HG02938 (cell line): ENCODE data around the gene TSC22D2.

Experiments used
- ATAC-seq: cut with Tn5 transposase; IDR thresholded peaks from one replicate; pipeline ENCODE4 v1.9.1; 2021; ENCODE audit warnings: mild to moderate bottlenecking, moderate library complexity; ENCODE audit not compliant: unreplicated experiment

TSC22D2 gene

DNA sequence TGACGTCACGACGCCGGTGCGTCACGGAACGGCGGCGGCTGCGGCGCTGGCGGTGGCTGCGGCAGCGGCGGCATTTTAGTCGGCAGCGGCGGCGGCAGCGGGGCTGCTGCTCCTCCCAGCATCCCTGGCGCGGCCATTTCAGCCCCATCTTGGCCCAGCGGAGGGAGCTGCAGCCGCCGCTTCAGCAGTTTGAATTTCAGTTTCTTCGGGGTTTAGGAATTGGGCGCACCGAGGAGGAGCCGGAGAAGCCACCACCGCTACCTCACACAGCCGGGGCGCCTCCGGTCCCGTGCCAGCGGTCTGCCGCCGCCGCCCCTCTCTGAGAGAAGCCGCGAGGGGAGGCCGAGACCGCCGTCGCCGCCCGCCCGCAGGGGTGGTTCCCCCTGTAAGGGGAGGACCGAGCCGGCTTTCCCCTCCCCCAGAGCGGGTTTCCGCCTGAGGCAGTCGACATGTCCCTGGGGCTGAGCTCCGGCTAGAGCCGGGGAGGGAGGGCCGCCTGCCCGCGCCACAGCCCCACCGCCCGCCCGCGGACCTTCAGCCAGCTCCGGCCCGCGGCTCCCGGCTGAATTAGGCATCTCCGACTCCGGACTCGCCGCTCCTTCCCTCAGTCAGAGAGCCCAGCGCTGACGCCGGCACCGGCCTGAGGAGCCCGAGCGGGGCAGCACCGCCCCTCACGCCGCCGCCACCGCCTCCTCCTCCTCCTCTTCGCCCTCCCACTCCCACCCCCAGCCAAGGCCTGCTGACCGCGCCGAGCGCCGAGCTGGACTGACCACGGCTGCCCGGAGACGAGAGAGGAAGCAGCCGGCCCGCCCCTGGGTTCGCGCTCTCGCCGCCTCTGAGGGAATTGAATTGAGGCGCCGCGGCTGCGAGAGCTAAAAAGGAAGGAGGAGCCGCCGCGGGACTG, at the start of gene TSC22D2:
Gene TSC22D2, plus strand, starts transcription at position 78 of the 904 bp plus-strand sequence. CDS start 1,053 bp downstream, outside the sequence.
- peak; percentile 59 for ATAC-seq

DNA sequence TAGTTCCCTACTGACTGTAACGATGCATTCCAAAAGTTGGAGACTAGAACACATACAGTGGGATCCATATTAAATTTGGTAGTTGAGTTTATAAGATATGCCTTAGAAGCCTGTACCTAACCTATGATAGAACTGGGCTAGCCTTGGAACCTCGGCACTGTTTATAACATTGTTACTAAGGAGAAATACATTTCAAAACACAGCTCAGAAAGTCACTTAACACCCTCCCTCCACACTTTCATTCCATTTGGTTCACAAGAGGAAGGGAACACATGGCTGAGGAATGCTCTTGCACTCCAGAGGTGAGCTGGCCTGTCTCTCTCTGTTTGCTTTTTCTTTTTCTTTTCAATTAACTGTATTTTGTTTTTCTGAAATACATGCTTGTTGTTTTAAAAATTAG, 48.7 kb upstream of the TSC22D2 start:
- ATAC-seq: no peak

DNA sequence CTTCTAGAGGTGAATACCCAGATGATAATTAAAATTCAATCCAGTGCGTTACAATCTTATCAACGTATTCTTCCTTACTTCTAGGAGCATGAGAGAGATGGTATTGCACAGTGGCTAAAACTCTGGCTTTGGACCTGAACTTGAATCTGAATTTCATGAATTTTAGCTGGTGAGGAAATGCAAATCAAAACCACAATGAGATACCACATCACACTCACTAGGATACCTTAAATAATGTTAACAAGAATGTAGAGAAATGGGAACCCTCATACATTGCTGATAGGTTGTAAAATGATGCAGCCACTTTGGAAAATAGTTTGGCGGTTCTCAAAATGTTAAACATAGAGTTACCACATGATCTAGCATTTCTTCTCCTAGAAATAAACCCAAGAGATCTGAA, 47.1 kb upstream of the TSC22D2 start:
- ATAC-seq: no peak

DNA sequence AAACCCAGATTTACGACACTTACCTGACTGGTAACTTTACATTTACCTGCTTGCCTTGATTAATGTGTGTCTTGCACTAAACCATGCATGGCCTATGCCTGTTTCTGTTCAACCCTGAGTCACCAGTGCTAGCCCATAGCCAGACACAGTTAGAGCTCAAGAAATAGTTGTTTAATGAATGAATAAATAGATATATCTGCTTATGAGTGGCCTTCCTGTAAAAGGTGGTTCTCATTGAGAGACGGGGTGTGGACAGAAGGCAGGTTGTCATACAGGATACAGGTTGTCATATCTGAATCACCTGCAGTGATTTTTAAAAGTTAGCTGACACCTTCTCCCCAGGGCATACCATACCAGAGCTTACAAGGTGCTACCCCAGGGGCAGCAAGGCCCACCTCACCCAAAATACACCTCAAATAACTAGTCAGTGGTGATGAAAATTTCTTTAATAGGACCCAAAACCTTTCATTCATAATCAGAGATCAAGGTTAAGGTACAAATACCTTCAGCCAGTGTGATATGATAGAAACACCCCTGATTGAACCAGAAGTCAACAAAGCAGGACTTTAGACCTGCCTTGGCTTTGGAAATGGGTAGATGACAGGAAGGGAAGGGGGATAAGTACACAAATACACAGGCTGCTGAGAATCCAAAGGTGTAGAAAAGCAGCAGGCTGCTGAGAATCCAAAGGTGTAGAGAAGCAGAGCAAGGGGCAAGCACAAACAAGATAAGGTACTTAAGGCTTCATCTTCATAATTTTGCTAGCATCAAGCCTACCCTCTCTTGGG, 45.4 kb upstream of the TSC22D2 start:
- ATAC-seq: no peak

DNA sequence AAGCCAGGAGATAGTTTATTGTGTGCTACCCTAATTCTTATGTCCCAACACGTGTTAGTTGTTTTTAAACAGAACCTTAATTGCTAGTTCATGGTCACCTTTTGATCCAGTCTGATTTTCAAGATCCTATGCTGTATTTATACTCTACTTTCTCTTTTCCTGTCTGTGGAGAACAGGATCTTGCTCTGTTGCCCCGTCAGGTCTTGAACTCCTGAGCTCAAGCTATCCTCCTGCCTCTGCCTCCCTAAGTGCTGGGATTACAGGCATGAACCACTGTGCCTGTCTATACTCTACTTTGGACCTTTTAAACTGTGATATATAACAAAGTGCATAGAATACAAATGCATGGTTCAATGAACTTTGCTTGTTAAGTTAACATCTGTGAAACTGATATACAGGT, 44.7 kb upstream of the TSC22D2 start:
- no peak for ATAC-seq

DNA sequence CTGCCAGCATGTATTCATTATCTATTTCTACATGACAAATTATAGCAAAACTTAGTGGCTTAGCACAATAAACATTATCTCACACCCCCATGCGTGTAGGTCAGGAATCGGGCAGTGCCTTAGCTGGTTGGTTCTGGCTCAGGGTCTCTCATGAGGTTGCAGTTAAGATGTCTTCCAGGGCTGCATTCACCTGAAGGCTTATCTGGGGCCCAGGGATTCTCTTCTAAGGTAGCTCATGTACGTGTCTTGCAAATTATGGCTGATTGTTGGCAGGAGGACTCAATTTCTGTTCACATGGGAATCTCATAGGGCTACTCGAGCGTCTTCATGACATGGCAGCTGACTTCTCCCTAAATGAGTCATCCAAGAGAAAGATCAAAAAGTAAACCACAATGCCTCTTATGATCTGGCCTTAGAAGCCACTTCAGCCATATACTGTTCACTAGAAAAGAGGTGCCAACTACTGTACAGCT, 42.9 kb upstream of the TSC22D2 start:
- ATAC-seq: no peak

DNA sequence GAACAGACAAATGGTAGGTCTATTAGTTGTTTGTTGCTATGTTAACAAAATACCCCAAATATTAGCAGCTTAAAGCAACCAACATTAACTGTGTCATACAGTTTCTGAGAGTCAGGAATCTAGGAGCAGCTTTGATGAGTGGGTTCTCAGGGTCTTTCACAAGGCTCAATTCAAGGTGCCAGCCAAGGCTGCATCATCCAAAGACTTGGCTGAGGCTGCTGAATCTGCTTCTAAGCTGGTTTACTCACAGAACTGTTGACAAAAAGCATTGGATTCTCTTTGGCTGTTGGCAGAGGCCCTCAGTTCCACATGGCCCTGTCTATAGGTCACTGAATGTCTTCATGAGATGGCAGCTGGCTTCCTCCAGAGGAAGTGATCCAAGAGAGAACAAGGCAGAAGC, 40.3 kb upstream of the TSC22D2 start:
- no peak for ATAC-seq

DNA sequence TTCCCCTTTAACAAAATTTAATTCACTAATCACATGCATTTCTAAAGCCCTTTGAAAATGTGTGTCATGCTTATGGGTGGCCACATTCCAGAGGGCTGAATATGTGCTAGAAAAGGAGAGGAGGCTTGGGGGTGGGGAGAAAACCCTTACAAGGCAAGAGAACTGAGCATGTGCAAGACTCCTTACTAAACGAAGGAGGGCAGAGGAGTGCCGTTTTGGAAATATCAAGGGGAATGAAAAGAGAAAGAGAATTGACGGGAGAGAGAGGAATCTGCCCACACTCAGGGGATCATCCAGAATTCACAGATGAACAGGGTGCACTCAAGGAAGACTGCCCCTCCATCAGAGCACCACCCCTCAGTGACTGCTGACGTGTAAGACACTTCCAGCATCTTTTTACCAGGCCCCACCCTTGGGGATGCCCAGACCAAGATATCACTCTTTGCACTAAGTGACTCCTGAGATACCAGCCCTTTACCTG, 37.9 kb upstream of the TSC22D2 start:
- ATAC-seq: no peak

DNA sequence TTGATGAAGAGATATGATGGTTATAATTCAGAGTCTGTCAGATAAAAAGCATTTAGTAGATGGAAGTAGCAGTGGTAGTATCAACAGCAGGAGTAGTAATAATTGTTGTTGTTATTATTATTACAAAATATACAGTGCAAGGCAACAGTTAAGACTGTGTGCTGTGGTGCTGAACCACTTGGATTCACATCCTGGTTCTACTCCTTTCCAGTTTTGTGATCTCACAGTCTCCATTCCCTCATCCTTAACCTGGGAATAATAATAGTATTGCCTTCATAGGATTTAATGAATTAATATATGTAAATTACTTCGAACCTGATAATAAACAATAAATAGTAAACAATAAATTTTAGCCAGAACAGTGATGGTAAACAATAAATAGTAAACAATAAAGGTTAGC, 37.1 kb upstream of the TSC22D2 start:
- ATAC-seq: no peak

DNA sequence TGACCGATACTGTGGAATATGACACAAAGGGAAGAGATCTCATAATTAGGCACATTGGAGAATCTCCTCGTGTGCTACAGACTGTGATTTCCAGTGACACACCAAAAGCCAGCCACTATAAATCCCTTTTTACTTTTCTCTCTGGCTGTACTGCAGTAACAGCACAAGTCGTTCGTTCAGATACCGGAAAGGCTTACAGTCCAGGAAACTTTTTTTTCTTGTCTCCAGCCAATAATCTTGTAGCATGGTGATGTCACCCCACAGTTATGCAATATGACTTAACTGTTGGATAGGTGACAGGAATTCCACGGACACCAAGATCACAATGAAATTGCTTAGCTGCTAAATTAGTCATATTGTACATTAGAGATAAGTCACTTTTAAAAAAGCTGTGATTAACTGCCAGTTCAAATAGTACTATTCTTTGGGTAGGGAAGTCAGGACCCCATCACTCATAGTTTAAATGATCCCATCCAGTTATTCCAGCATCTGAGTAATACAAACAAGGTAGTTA, 36.3 kb upstream of the TSC22D2 start:
- no peak for ATAC-seq

DNA sequence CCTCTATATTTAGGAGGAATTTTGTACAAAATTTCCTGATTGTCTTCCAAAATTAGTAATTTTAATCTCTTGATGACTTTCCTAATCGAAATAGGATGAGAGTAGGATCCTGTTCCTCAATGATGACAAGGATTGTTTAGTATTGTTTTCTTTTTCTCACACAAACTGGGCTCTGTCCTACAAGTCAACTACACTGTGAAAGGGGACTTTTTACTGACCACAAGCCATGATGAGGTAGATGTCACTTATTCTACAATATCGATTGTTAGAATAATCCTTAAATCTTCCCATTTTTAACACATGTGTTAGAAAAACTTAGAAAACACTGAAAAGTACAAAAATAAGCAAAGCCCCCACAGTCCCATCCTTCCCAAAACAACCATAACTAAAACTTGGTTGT, 35.8 kb upstream of the TSC22D2 start:
- ATAC-seq: no peak

DNA sequence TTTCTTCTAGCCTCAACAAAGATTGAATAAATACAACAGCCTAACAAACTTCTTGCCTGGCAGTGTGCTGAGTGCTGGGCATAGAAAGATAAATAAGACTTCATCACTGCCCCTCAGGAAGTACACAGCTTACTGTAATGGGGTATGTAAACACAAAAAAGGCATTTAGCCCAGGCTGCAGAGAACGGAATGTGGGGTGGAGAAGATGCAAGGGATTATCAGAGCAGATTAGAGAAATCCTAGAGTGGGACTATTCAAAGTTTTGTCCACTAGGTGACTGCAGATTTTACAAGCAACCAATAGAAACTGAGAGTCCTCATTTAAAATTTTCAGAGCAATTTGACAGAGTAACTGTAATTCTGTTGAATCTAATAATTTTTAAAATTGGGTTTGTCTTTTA, 35.4 kb upstream of the TSC22D2 start:
- peak; percentile 74 for ATAC-seq

DNA sequence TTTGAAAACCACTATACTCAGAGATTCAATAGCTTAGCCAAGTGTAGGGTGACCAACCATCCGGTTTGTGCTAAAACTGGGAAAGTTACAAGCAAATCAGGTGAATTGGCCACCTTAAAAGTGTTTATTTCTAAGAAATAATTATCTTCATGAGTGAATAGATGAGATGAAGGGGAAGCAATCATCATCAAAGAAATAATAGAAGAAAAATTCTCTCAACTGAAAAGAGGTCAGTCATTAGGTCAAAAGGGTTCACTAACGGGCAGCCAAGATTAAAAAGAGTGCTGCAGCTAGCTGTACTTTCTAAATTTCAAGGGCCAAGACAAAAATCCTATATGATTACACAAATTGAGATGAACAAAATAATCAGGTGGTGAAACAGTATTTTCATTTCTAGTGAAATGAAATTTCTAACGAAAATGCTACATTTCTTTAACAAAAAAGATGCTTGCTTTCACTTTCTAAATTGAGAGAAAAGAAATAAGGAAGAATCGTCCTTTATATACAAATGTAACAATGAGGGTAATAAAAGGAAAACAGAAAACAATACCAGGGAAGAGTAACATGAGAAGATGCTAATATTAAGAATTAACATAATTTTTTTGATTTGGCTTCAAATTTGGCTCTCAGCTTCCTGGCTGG, 34.7 kb upstream of the TSC22D2 start:
- no peak for ATAC-seq

DNA sequence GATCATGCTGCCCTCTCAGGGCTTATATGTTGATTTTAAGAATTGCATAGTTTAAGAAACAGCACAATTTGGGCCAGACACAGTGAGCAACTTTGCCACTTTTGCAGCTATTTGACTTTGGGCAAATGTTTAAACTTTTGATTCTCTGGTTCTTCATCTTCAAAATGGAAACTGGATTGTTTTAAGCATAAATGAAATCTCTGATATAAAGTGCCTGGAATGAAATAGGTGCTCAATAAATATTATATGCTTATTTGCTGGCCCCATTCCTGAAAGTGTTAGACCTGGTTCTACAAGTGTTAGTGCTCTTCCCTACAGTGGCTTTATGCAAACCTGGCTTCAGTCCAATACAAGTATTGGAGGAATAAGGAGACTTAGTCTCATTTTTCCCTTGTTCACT, 33.1 kb upstream of the TSC22D2 start:
- no peak for ATAC-seq

DNA sequence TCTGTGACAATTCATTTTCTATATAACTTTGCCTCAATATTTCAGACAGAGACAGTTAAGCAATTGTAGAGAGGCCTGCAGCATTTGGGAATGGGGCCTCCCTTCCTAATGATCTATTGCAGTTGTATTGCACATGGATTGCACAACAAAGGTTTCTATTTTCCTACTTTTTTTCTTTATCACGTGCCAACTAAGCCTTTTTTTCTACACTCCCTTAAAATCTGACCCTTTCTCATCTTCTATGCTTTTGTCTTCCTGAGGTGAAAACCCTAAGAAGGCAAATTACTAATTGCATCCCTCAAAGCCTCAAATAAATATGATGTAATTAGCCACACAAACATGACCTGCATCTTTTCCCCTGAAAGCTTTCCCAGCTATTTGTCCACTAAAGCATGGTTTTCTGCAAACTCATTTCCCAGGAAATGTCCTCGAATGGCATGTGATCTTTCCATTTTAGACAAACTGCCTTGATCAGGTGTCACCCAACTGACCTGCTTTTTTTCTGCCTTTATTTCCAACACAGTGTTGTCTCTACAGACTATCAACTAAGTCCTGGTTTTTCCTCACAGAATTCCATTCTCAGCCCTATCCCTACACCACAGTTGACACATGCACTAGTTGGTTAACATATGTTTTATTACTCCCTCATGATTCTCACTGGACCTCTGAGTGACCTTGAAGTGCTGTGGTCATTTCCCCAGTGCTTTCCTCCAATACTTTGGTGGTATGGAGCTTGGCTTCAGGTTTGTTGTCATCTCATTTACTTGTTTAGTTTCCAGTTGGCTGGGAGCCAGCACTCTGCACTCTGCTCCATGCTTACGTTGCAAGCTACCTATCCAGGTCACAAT, 31.9 kb upstream of the TSC22D2 start:
- ATAC-seq: no peak

DNA sequence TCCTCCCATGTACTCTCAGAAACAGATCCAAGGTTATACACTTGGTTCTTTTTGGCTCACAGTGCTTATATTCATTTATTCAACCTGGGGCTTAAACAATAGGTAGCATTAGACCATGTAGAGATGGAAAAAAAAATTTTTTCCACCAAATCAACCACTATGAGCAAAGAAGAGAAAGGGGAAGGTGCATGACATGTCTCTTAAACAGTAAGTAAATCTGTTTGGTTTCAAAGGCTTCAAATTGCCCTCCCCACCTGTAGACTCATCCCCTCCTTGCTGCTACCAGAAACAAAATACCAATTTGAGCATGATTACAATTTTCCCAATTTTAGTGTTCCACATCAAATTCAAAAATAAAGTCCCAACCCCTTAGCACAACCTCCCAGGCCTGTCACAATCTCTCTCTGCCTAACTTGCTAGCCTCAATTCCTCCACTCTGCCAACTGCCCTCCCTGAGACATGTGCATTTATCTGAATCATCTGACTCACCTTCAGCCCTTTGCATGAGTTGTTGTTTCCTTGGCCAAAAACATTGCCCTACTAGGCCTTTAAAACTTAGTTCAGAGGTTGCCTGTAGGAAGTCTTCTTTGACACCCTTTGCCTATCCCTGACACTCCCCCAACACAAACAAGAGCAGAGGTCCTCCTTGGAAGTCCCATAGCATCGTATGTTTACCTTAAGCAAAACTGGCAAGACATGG, 30.3 kb upstream of the TSC22D2 start:
- no peak for ATAC-seq

DNA sequence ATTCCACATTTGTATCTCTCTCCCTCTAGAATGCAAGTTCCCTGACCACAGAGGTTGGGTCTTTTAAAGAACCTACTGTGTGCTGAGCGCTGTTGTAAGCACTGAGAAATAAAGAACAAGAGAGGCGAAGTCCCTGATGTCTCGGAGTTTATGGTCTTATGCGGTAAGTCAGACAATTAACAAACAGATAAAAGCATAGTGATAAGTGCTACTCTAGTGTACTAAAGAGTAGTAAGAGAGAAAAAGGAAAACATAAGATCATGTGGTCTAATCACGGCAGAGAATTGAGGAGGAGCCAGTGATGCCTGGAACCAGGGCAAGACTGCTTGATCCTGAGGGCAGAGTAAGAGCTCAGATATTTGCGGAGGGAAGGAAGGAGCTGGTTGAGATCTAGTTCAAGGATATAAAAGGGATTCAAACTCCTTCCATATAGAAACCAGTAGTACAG, 29.8 kb upstream of the TSC22D2 start:
- no peak for ATAC-seq

DNA sequence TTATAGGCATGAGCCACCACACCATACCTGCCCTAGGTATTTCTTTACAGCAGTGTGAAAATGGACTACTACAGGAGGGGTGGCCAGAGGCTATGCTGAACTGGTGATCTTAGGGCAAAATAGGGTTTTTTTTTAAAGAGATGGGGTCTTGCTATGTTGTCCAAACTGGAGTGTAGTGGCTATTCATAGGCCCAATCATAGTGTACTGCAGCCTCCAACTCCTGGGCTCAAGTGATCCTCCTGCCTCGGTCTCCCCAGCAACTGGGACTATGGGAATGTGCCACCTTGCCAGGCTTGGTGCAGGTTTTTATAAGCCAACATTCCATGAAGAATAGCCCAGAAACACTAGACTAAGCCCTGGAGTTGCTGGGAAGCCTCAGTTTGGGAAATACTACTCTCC, 28.6 kb upstream of the TSC22D2 start:
- ATAC-seq: no peak
